Hepatocyte (in vitro differentiated cells): ENCODE measurements around the gene SMIM12.

Source experiments
- CTCF ChIP-seq: fragments of 200-600 bp; sonication (generic); IDR thresholded peaks from 2 replicates; pipeline ENCODE4 v1.5.1; 2016; ENCODE audit warnings: antibody characterized with exemption, mild to moderate bottlenecking; ENCODE audit not compliant: poor library complexity
- EZH2 ChIP-seq: fragments of 200-600 bp; sonication (generic); IDR thresholded peaks from 2 replicates; pipeline ENCODE4 v1.6.1; 2016; ENCODE audit warnings: antibody characterized with exemption, mild to moderate bottlenecking, borderline replicate concordance
- EZH2phosphoT487 ChIP-seq: fragments of 200-600 bp; sonication (generic); IDR thresholded peaks from one replicate; pipeline ENCODE4 v1.6.1; 2018; ENCODE audit warnings: antibody characterized with exemption, mild to moderate bottlenecking, low read depth, moderate library complexity; ENCODE audit not compliant: unreplicated experiment, severe bottlenecking

DNA sequence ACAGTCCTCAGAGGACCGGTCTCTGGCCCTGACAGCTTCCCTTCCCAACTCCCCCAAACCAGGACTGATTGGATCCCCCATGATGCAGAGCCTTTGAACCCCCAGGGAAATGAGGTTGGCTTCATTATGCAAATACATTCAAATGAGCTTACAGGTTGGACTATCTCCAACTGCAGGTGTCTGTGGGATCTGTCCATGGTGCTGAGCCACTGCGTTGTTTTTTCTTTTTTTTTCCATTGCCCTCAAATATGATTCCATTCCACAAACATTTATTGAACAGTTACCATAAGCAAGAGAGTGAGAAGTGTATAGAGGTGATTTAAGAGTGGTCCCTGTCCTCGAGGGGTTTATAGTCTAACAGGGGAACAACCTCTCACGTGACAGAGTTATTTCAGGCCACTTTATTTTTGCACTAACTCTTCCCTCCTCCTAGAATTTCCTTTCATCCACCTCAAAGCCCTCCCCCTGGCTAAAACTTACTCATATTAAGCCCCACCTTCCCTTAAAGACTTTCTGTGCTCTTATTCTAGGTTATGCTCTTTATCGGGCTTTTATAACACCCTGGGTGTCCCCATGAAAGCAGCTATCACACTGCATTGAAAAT lies 48.0 kb upstream of the SMIM12 start:
- no peak for TF ChIP-seq CTCF
- TF ChIP-seq EZH2 = no peak
- no peak for TF ChIP-seq EZH2phosphoT487
